HG03025 (cell line): ENCODE data around the gene TPSAB1.
"Not testable (repeated sequence)": the region's sequence is repeated elsewhere in the genome, so short reads cannot be mapped to it uniquely, and the experiment has no call there.

Source experiments
- ATAC-seq: cut with Tn5 transposase; IDR thresholded peaks from one replicate; pipeline ENCODE4 v1.9.1; 2021; ENCODE audit warnings: mild to moderate bottlenecking, moderate library complexity; ENCODE audit not compliant: unreplicated experiment, low FRiP score

TPSAB1 gene

GRCh38 chr16:1262210-1262845 lies 21.8 kb downstream of the TPSAB1 start:
- no peak for ATAC-seq

- no peak for ATAC-seq
Measured at GRCh38 chr16:1262846-1263221, 22.3 kb downstream of the TPSAB1 start.

DNA sequence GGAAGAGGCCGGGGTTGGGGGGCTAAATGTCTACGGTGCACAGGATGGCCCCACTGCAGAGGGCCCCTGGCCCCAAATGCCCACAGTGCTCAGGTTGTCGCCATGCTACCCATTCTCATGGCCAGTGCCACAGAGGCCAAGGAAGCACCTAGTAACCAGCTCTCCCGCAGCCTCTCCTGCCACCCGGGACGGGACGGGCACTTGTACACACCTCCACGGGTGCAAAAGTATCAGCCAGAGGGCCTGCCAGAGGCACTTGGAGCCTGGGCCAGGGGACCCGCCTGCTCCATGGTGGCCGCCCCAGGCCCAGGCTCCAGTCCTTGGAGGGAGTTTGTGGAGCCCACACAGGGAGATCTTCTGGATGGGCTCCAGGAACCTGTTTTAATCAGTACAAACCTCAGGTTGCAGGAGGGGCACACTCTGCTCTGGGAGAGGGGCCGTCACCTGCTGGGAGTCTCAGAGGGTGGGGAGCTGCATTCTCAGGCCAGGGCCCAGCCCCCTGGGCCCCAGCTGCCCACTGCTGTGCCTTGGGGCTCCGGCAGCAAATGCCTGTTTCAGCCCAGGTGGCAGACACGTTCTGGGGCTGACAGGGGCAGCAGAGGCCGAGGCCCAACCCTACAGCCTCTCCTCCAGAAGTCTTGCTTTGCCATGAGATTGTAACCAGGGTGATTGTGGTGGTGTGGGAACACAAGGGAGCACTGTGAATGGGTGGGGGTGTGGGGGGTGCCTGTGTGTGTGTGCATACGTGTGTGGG lies 23.3 kb downstream of the TPSAB1 start:
- no peak for ATAC-seq

DNA sequence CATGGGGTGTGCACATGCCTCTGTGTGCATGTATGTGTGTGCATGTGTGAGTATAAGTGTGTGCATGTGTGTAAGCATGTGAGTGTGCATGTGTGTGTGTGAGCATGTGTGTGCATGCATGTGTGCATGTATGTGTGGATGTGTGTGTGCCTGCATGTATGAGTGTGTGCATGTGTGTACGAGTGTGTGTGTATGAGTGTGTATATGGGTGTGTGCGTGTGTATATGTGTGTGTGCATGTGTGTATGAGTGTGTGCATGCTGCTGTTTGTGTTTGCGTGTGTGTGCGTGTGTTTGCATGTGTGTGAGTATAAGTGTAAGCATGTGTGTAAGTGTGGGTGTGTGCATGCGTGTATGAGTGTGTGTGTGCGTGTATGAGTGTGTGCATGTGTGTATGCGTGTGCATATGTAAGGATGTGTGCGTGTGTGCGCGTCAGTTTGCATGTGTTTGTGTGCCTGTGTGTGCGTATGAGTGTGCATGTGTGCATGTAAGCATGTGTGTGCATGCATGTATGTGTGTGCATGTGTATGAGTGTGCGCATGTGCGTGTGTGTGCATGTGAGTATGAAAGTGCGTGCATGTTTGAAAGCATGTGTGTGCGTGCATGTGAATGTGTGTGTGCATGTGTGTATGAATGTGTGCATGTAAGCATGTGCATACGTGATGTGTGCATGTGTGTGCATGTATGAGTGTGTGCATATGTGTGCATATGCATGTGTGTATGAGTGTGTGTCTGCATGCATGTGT lies 24.0 kb downstream of the TPSAB1 start:
- ATAC-seq, result no peak

DNA sequence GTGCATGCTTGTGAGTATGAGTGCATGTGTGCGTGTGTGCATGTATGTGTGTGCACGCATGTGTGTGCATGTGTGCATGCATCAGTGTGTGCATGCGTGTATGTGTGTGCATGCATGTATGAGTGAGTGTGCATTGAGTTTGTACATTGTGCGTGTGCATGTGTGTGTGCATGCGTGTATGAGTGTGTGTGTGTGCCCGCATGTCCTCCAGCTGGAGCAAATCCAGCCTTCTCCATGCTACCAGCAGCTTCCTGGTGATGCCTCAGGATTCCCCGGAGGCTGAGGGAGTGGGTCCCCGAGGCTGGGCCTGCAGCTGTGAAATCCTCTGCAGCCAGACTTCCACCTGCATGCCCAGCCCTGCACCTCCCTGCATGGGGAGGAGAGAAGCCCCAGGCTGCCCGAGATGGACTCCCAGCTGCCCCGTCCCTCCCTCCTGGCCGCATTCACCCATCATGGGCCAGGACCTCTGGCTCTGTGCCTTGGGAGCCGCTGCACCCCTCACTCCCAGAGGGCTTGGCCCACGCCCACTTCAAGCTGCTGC lies 24.7 kb downstream of the TPSAB1 start:
- ATAC-seq, result no peak

GRCh38 chr16:1265826-1266225 lies 25.3 kb downstream of the TPSAB1 start:
- ATAC-seq, result no peak

- ATAC-seq, result not testable (repeated sequence)
Measured at GRCh38 chr16:1269418-1269817, 28.9 kb downstream of the TPSAB1 start.

DNA sequence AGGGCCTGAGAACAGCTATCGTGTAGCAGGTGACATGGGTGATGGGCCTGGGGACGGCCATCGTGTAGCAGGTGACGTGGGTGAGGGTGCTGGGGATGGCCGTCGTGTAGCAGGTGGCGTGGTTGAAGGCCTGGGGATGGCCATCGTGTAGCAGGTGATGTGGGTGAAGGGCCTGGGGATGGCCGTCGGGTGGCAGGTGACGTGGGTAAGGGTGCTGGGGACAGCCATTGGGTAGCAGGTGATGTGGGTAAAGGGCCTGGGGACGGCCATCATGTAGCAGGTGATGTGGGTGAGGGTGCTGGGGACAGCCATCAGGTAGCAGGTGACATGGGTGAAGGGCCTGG lies 30.8 kb downstream of the TPSAB1 start:
- ATAC-seq, result no peak

GRCh38 chr16:1271724-1272413 lies 31.4 kb downstream of the TPSAB1 start:
- ATAC-seq, result not testable (repeated sequence)

GRCh38 chr16:1272453-1273198 lies 32.1 kb downstream of the TPSAB1 start:
- no peak for ATAC-seq

DNA sequence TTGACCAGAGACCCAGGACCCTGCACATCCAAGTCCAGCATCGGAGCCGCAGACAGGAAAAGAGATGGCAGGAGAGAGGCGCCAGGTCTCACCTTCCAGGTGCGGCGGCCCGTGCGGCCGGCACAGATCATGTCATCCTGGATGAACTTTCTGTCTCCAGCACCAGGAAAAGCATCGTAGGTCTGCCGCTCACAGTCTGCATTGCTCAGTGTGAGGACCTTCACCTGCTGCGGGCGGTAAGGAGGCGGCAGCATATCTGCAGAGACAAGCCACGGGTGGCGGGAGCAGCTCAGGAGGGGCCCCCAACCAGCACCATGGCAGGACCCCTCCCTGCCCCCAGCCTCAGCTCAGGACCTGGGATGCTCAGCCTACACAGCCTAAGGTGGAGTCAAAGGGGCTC lies 33.3 kb downstream of the TPSAB1 start:
- ATAC-seq, result no peak

- ATAC-seq, result no peak
Measured at GRCh38 chr16:1274767-1275166, 34.3 kb downstream of the TPSAB1 start.

- no peak for ATAC-seq
Measured at GRCh38 chr16:1275791-1276579, 35.5 kb downstream of the TPSAB1 start.

- no peak for ATAC-seq
Measured at GRCh38 chr16:1276580-1276878, 36.0 kb downstream of the TPSAB1 start.

DNA sequence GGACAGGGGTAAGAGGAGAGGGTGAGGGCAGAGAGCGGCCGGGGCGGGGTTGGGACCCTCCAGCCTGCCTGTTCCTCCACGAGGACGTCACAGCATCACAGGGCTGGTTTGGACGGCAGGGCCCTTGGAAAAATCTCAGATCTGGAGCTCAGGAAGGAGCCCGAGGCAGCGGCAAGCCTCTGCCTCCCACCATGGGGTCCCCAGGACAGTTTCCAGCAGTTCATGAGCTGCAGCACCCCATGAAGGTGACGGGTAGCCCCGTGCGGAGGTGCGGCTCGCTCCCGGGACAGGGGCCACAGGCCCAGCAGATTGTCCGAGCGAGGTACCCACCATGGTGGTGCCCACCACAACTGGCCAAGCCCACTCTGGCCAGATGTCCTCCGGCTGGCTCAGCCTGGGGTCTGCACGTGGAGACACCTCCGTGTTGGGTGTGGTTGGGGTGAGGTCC lies 36.7 kb downstream of the TPSAB1 start:
- ATAC-seq, result no peak

DNA sequence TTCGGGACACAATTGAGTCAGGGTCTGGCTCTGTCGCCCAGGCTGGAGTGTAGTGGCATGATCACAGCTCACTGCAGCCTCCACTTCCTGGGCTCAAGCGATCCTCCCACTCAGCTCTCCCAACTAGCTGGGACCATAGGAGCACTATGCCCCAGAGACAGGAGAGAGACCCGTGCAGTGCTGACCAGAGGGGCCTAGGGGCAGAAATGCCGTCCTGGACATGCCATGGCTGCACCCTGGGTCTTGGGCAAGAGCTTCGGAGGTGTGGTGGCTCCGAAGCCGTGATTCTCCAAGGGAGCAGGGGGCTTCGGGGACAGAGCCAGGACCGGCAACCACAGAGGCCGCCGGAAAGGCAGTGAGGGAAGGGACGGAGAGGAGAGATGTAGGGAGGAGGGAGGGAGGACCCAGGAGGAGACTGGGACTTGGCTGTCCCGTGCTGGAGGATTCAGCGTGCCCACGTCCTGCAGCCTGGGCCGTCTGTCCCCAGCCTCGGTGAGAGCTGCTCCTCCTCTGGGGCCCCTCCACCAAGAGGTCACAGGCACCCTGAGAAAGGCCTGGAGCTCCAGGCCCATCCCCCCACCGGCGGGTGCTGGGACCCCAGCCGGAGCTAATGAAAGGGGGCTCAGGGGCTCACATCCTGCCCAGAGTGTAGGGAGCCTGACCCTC lies 37.2 kb downstream of the TPSAB1 start:
- no peak for ATAC-seq

DNA sequence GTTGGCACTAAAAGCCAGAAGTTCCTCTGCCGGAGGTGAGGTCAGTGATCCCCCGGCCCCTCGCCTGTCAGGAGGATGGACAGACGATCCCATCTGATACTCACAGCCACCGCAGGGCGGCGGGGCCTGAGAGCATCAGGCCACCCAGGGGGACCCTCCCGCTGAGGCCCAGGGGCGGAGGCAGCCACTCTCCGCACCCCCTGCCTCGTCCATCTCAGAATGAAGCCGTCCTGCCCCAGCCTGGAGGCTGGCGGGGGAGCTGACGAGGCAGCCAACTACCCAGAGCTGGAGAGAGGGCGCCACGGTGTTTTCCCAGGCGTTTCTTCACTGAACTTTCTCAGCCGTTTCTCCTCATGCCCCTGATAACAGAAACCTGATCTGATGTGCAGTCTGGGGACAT lies 38.0 kb downstream of the TPSAB1 start:
- ATAC-seq, result no peak

GRCh38 chr16:1279081-1279944 lies 38.8 kb downstream of the TPSAB1 start:
- ATAC-seq, result no peak
